GF-D8 (cell line): ENCODE measurements around the gene CYP3A4.
"Not testable (repeated sequence)": the region's sequence is repeated elsewhere in the genome, so short reads cannot be mapped to it uniquely, and the experiment has no call there.

Source experiments
- DNase-seq: peaks from one replicate; lab custom pipeline; 2025; lab: John Stamatoyannopoulos, UW

Gene CYP3A4

GRCh38 chr7:99784007-99784406, at the start of gene CYP3A4:
CYP3A4 (minus strand) TSS chr7:99784184; CDS start chr7:99784081, 103 bp downstream.
- no peak for DNase-seq

- DNase-seq: no peak
Measured at GRCh38 chr7:99833289-99833877, 49.4 kb upstream of the CYP3A4 start.

GRCh38 chr7:99831595-99831994, 47.6 kb upstream of the CYP3A4 start:
- DNase-seq: no peak

GRCh38 chr7:99829524-99830160, 45.7 kb upstream of the CYP3A4 start:
- no peak for DNase-seq

- no peak for DNase-seq
Measured at GRCh38 chr7:99828811-99829210, 44.8 kb upstream of the CYP3A4 start.

- DNase-seq: no peak
Measured at GRCh38 chr7:99827040-99827778, 43.2 kb upstream of the CYP3A4 start.

GRCh38 chr7:99825873-99826272, 41.9 kb upstream of the CYP3A4 start:
- DNase-seq: no peak

GRCh38 chr7:99825452-99825851, 41.5 kb upstream of the CYP3A4 start:
- DNase-seq: no peak

- DNase-seq: no peak
Measured at GRCh38 chr7:99824091-99824490, 40.1 kb upstream of the CYP3A4 start.

GRCh38 chr7:99822731-99823718, 39.0 kb upstream of the CYP3A4 start:
- DNase-seq: no peak

GRCh38 chr7:99820408-99821027, 36.5 kb upstream of the CYP3A4 start:
- no peak for DNase-seq

- DNase-seq: no peak
Measured at GRCh38 chr7:99808766-99809165, 24.8 kb upstream of the CYP3A4 start.

GRCh38 chr7:99806839-99807478, 23.0 kb upstream of the CYP3A4 start:
- DNase-seq: peak; percentile 8

GRCh38 chr7:99805641-99806040, 21.7 kb upstream of the CYP3A4 start:
- no peak for DNase-seq

GRCh38 chr7:99803118-99803517, 19.1 kb upstream of the CYP3A4 start:
- DNase-seq: not testable (repeated sequence)

GRCh38 chr7:99801407-99801806, 17.4 kb upstream of the CYP3A4 start:
- DNase-seq: not testable (repeated sequence)

- DNase-seq: no peak
Measured at GRCh38 chr7:99798972-99799371, 15.0 kb upstream of the CYP3A4 start.

GRCh38 chr7:99795864-99796263, 11.9 kb upstream of the CYP3A4 start:
- not testable (repeated sequence) for DNase-seq

- DNase-seq: no peak
Measured at GRCh38 chr7:99794585-99795502, 10.9 kb upstream of the CYP3A4 start.

GRCh38 chr7:99793443-99793842, 9.5 kb upstream of the CYP3A4 start:
- DNase-seq: no peak
